ENCODE data around the gene LYRM7.
"Not testable (repeated sequence)": the region's sequence is repeated elsewhere in the genome, so short reads cannot be mapped to it uniquely, and the experiment has no call there.

The LYRM7 gene

GRCh38 chr5:131170540-131171275 is at the start of gene LYRM7:
Gene LYRM7, plus strand, starts transcription at chr5:131170944. Its CDS starts 77 bp downstream, at chr5:131171021.
- DNase-seq: peak; percentile 93 to 94

GRCh38 chr5:131127244-131127643 is 43.5 kb upstream of the LYRM7 start:
- DNase-seq: not testable (repeated sequence)

GRCh38 chr5:131129306-131129705 is 41.4 kb upstream of the LYRM7 start:
- no peak for DNase-seq

GRCh38 chr5:131133091-131133490 is 37.7 kb upstream of the LYRM7 start:
- DNase-seq: not testable (repeated sequence)

- not testable (repeated sequence) for DNase-seq
These were observed 32.3 kb upstream of the LYRM7 start for GRCh38 chr5:131138406-131138805.

- DNase-seq: no peak
These were observed 31.4 kb upstream of the LYRM7 start for GRCh38 chr5:131139321-131139720.

- no peak for DNase-seq
These were observed 27.6 kb upstream of the LYRM7 start for GRCh38 chr5:131142970-131143617.

- no peak for DNase-seq
These were observed 23.5 kb upstream of the LYRM7 start for GRCh38 chr5:131147258-131147657.

- no peak for DNase-seq
These were observed 21.9 kb upstream of the LYRM7 start for GRCh38 chr5:131148835-131149234.

- no peak for DNase-seq
These were observed 20.3 kb upstream of the LYRM7 start for GRCh38 chr5:131150408-131150807.

- DNase-seq: no peak
These were observed 19.5 kb upstream of the LYRM7 start for GRCh38 chr5:131151216-131151615.

GRCh38 chr5:131156385-131156784 is 14.4 kb upstream of the LYRM7 start:
- DNase-seq: no peak

GRCh38 chr5:131156957-131157356 is 13.8 kb upstream of the LYRM7 start:
- DNase-seq: no peak

GRCh38 chr5:131160134-131160533 is 10.6 kb upstream of the LYRM7 start:
- no peak for DNase-seq

GRCh38 chr5:131163276-131164119 is 7.2 kb upstream of the LYRM7 start:
- no peak for DNase-seq

GRCh38 chr5:131164191-131165118 is 6.3 kb upstream of the LYRM7 start:
- peak; percentile 78 to 84 for DNase-seq

- peak; percentile 95 for DNase-seq
These were observed 5.5 kb upstream of the LYRM7 start, which contains the start of gene HINT1 for GRCh38 chr5:131165119-131165727. Gene HINT1, minus strand, starts transcription at chr5:131165256. Its CDS starts 51 bp downstream, at chr5:131165205.

GRCh38 chr5:131167615-131168014 is 3.1 kb upstream of the LYRM7 start:
- no peak for DNase-seq

- DNase-seq: no peak
These were observed 769 bp upstream of the LYRM7 start for GRCh38 chr5:131169810-131170539.

GRCh38 chr5:131171276-131171810 is 599 bp downstream of the LYRM7 start:
- DNase-seq: peak; percentile 42 to 47

- DNase-seq: no peak
These were observed 9.7 kb downstream of the LYRM7 start for GRCh38 chr5:131180407-131180806.
